Spleen (tissue), 11 donors: ENCODE results near the gene PLA2G10. TPM values are rescaled to one million over a fixed set of nuclear protein-coding genes. Genes with fewer than 3 reads are reported as not detected.
"Not testable (repeated sequence)": the region's sequence is repeated elsewhere in the genome, so short reads cannot be mapped to it uniquely, and the experiment has no call there.

Experiments used
- DNase-seq: peaks from one replicate; pipeline ENCODE4 v3.0.0-alpha.2; 2020
- H3K27ac ChIP-seq, 8 donors: fragments of 200-600 bp; sonication (generic) in 7 of 8; 1 replicate in 4 of 8; 2 replicates in 4 of 8; pipeline versions ENCODE4 v1.5.0 to v1.8.0; 2016 to 2021; ENCODE audit warnings: inconsistent platforms in 4 of 8, mild to moderate bottlenecking in 4 of 8, moderate library complexity in 1 of 8
- H3K27me3 ChIP-seq, 7 donors: fragments of 200-600 bp; sonication (generic) in 6 of 7; replicated peaks in 1 of 7; 1 replicate in 4 of 7; 2 replicates in 3 of 7; pipeline versions ENCODE4 v1.5.0 to v1.8.0; 2016 to 2021; ENCODE audit warnings: inconsistent platforms in 3 of 7, mild to moderate bottlenecking in 1 of 7
- H3K36me3 ChIP-seq, 6 donors: fragments of 200-600 bp; sonication (generic) in 5 of 6; 1 replicate in 4 of 6; 2 replicates in 2 of 6; pipeline versions ENCODE4 v1.5.0 to v1.8.0; 2016 to 2021; ENCODE audit warnings: inconsistent platforms in 2 of 6
- H3K4me1 ChIP-seq, 6 donors: fragments of 200-600 bp; sonication (generic) in 5 of 6; 1 replicate in 3 of 6; 2 replicates in 3 of 6; pipeline versions ENCODE4 v1.5.0 to v1.8.0; 2016 to 2021; ENCODE audit warnings: inconsistent platforms in 3 of 6
- H3K4me3 ChIP-seq, 8 donors: fragments of 200-600 bp; sonication (generic) in 7 of 8; 1 replicate in 4 of 8; 2 replicates in 4 of 8; pipeline versions ENCODE4 v1.5.0 to v1.8.0; 2016 to 2021; ENCODE audit warnings: inconsistent platforms in 4 of 8, mild to moderate bottlenecking in 4 of 8, moderate library complexity in 2 of 8
- H3K9me3 ChIP-seq, 8 donors: fragments of 200-600 bp; sonication (generic) in 7 of 8; 1 replicate in 4 of 8; 2 replicates in 4 of 8; pipeline versions ENCODE4 v1.5.0 to v1.8.0; 2016 to 2021; ENCODE audit warnings: inconsistent platforms in 4 of 8
- CTCF ChIP-seq, 11 experiments: fragments of 200-600 bp in 7 of 11; fragments of 450-650 bp in 4 of 11; sonication (generic) in 4 of 11; IDR thresholded peaks in 8 of 11; conservative IDR thresholded peaks in 3 of 11; 1 replicate in 7 of 11; 2 replicates in 4 of 11; pipeline versions ENCODE4 v1.4.0 to v1.8.0; 2016 to 2021; ENCODE audit warnings: antibody characterized with exemption in 11 of 11, inconsistent platforms in 4 of 11, mild to moderate bottlenecking in 1 of 11
- POLR2A ChIP-seq, 3 donors: fragments of 450-650 bp; IDR thresholded peaks; one replicate each; pipeline ENCODE4 v1.5.1; 2017; ENCODE audit warnings: antibody characterized with exemption in 3 of 3, mild to moderate bottlenecking in 1 of 3
- POLR2AphosphoS5 ChIP-seq, 3 donors: sonication (generic); formaldehyde crosslinking; IDR thresholded peaks; one replicate each; pipeline ENCODE4 v1.5.1; 2017; ENCODE audit warnings: antibody characterized with exemption in 3 of 3
- WGBS, 5 donors: extraction: QIAGEN DNeasy Blood & Tissue Kit in 3 of 5; methylation state at CpG; one replicate each; pipeline versions ENCODE4 v1.1.5 to v1.1.7; 2013 to 2018; 5-methylcytosine and 5-hydroxymethylcytosine counted together
- intact Hi-C: fragments of 100-400 bp; cut with DNase I; formaldehyde crosslinking; loops from one replicate; pipeline ENCODE4 v1.15.0; 2023; ENCODE audit warnings: low total_unique reads
- polyA plus RNA-seq, 3 donors: library from polyadenylated mRNA; stranded (reverse); fragments of 200-250 nt; gene quantifications; one replicate each; pipeline ENCODE4 v1.2.1, GENCODE V29; 2013
- total RNA-seq, 7 donors: library from RNA; depleted of rRNA in 3 of 7; stranded (reverse); fragments of >200 nt in 3 of 7; fragmentation: NEBNext Ultra II Directional in 4 of 7; extraction: Animal tissue kit (Norgen Biotek cat#: 25700) in 4 of 7; gene quantifications; one replicate each; pipeline versions ENCODE4 v1.1.0 to v1.2.1, GENCODE V29; 2016 to 2021
- donor health status: healthy with polysubstance abuse.
- donor health status: DM: no; HTN: no; CAD: no; lungs with moderate emphysema.
- donor health status: DM: no; HTN: no; CAD: no.
- donor health status: Bipolar disorder and iron deficiency.
- donor health status: healthy.
- donor health status: DM: no; HTN: no; CAD: no.
- donor health status: DM: yes; HTN: yes; CAD: no.

The PLA2G10 gene
- total and polyA plus RNA-seq, 10 donors, result 0.12 to 0.13 TPM; not detected in 8

- H3K27ac ChIP-seq, result no peak overlapping the region
- peaks cover 0 to 80% (median 25%) of the 10 kb centered on the region in 6 donors for H3K4me1 ChIP-seq
- no peaks in the 10 kb centered on the region for H3K27me3 ChIP-seq
- TF ChIP-seq POLR2A (IDR thresholded peaks at IDR 0.05) (no peak), POLR2AphosphoS5 (IDR thresholded peaks at IDR 0.05) (no peak), CTCF (IDR thresholded peaks at IDR 0.05 in 8 of 11, conservative IDR thresholded peaks at IDR 0.05 in 3 of 11) (no peak)
- 95 to 96% (median 95%) methylated on average over 8 of the region's 8 CpGs for WGBS, 5 donors
- DNase-seq, result no peak
- no peaks in the 10 kb centered on the region for H3K9me3 ChIP-seq
- peaks cover 0 to 83% (median 40%) of the 10 kb centered on the region in 6 donors for H3K36me3 ChIP-seq
- intact Hi-C loops, result no loop called here
- no peak overlapping the region for H3K4me3 ChIP-seq
These were observed 52.9 kb downstream of the PLA2G10 start for GRCh38 chr16:14641206-14641605.

GRCh38 chr16:14640538-14640937, 53.6 kb downstream of the PLA2G10 start:
- no peak for DNase-seq
- 84 to 92% (median 88%) methylated on average over 10 of the region's 10 CpGs for WGBS, 5 donors
- intact Hi-C loops, result no loop called here
- Histone ChIP-seq H3K9me3 (no peaks in the 10 kb centered on the region), H3K36me3 (peaks cover 0 to 76% (median 34%) of the 10 kb centered on the region in 6 donors), H3K27me3 (no peaks in the 10 kb centered on the region), H3K4me3 (no peak overlapping the region), H3K27ac (no peak overlapping the region), H3K4me1 (peaks cover 0 to 83% (median 31%) of the 10 kb centered on the region in 6 donors)
- TF ChIP-seq CTCF (IDR thresholded peaks at IDR 0.05 in 8 of 11, conservative IDR thresholded peaks at IDR 0.05 in 3 of 11) (no peak), POLR2A (IDR thresholded peaks at IDR 0.05) (no peak), POLR2AphosphoS5 (IDR thresholded peaks at IDR 0.05) (no peak)

GRCh38 chr16:14636951-14637240, 57.2 kb downstream of the PLA2G10 start:
- 60 to 90% (median 73%) methylated on average over 1 of the region's 1 CpG for WGBS, 5 donors
- H3K4me3 ChIP-seq, H3K9me3 ChIP-seq, H3K27ac ChIP-seq, H3K27me3 ChIP-seq, intact Hi-C loops, DNase-seq: not testable (repeated sequence)
- H3K4me1 ChIP-seq, result peaks cover 10 to 91% (median 59%) of the 10 kb centered on the region in 6 donors
- peaks cover 0 to 49% (median 17%) of the 10 kb centered on the region in 6 donors for H3K36me3 ChIP-seq

- DNase-seq, intact Hi-C loops, H3K27me3 ChIP-seq, H3K4me3 ChIP-seq, H3K9me3 ChIP-seq: not testable (repeated sequence)
- Histone ChIP-seq H3K36me3 (peaks cover 0 to 44% (median 17%) of the 10 kb centered on the region in 6 donors), H3K27ac (peak overlapping the region in 1 of 8 donors; percentile 31), H3K4me1 (peaks cover 12 to 91% (median 62%) of the 10 kb centered on the region in 6 donors)
- 78 to 83% (median 78%) methylated on average over 17 of the region's 17 CpGs for WGBS, 5 donors
These were observed 57.7 kb downstream of the PLA2G10 start for GRCh38 chr16:14636179-14636950.

GRCh38 chr16:14635395-14636165, 58.5 kb downstream of the PLA2G10 start:
- no peak overlapping the region for H3K27ac ChIP-seq
- intact Hi-C loops, result no loop called here

More at GRCh38 chr16:14635395-14636165, 58.5 kb downstream of the PLA2G10 start:
- DNase-seq, result no peak
- no peaks in the 10 kb centered on the region for H3K9me3 ChIP-seq
- TF ChIP-seq POLR2A (IDR thresholded peaks at IDR 0.05) (no peak), CTCF (IDR thresholded peaks at IDR 0.05 in 8 of 11, conservative IDR thresholded peaks at IDR 0.05 in 3 of 11) (no peak), POLR2AphosphoS5 (IDR thresholded peaks at IDR 0.05) (no peak)
- no peak overlapping the region for H3K4me3 ChIP-seq
- H3K36me3 ChIP-seq, result peaks cover 0 to 36% (median 17%) of the 10 kb centered on the region in 6 donors
- no peaks in the 10 kb centered on the region for H3K27me3 ChIP-seq
- WGBS, 5 donors, result 80 to 87% (median 85%) methylated on average over 12 of the region's 12 CpGs
- peaks cover 13 to 91% (median 66%) of the 10 kb centered on the region in 6 donors for H3K4me1 ChIP-seq
